Common myeloid progenitor, CD34-positive (primary cell): ENCODE measurements around the gene ANKRD11.
"Not testable (repeated sequence)": the region's sequence is repeated elsewhere in the genome, so short reads cannot be mapped to it uniquely, and the experiment has no call there.

ENCODE experiments used
- CTCF ChIA-PET: fragments of 350-600 bp; sonication (Branson Sonifier 250); formaldehyde crosslinking; loops from one replicate; lab custom pipeline; 2021; ENCODE audit warnings: antibody characterized with exemption; lab: Charles Lee
- POLR2A ChIA-PET: fragments of 350-600 bp; sonication (Branson Sonifier 250); formaldehyde crosslinking; loops from one replicate; lab custom pipeline; 2021; ENCODE audit warnings: antibody characterized with exemption; lab: Charles Lee
- DNase-seq, 3 donors: peaks; one replicate each; pipeline versions ENCODE4 v3.0.0 to v3.0.0-alpha.2; 2013
- H3K27ac ChIP-seq, 2 experiments: 1 replicate in 1 of 2; 2 replicates in 1 of 2; pipeline ENCODE4 v1.7.0; 2013; ENCODE audit warnings: inconsistent platforms in 2 of 2, low read length in 2 of 2, mild to moderate bottlenecking in 2 of 2, low read depth in 1 of 2, moderate library complexity in 1 of 2; ENCODE audit not compliant: severe bottlenecking in 2 of 2, insufficient read depth in 1 of 2, poor library complexity in 1 of 2
- H3K27me3 ChIP-seq, 5 experiments: replicated peaks in 2 of 5; 1 replicate in 3 of 5; 2 replicates in 2 of 5; pipeline versions ENCODE4 v1.6.1 to v1.7.0; 2013; ENCODE audit warnings: low read length in 4 of 5, mild to moderate bottlenecking in 2 of 5, moderate library complexity in 2 of 5, inconsistent platforms in 1 of 5; ENCODE audit not compliant: insufficient read depth in 5 of 5, control insufficient read depth in 4 of 5
- H3K36me3 ChIP-seq, 4 experiments: 1 replicate in 2 of 4; 2 replicates in 2 of 4; pipeline versions ENCODE4 v1.6.1 to v1.7.0; 2013; ENCODE audit warnings: low read length in 3 of 4, control low read depth in 1 of 4, mild to moderate bottlenecking in 1 of 4; ENCODE audit not compliant: control insufficient read depth in 4 of 4, insufficient read depth in 4 of 4
- H3K4me1 ChIP-seq, 4 experiments: 1 replicate in 3 of 4; 2 replicates in 1 of 4; pipeline versions ENCODE4 v1.6.1 to v1.7.1; 2013; ENCODE audit warnings: low read length in 3 of 4, mild to moderate bottlenecking in 3 of 4, control low read depth in 1 of 4, inconsistent platforms in 1 of 4, moderate library complexity in 1 of 4; ENCODE audit not compliant: control insufficient read depth in 4 of 4, insufficient read depth in 4 of 4; ENCODE audit errors: control extremely low read depth in 1 of 4
- H3K4me3 ChIP-seq, 7 experiments: 1 replicate in 4 of 7; 2 replicates in 3 of 7; pipeline versions ENCODE4 v1.5.1 to v1.7.0; 2013; ENCODE audit warnings: mild to moderate bottlenecking in 7 of 7, low read length in 6 of 7, moderate library complexity in 6 of 7, inconsistent platforms in 2 of 7, low read depth in 2 of 7, control low read depth in 1 of 7; ENCODE audit not compliant: insufficient read depth in 4 of 7, control insufficient read depth in 1 of 7; ENCODE audit errors: extremely low read depth in 1 of 7
- H3K9me3 ChIP-seq, 5 experiments: 1 replicate in 4 of 5; 2 replicates in 1 of 5; pipeline versions ENCODE4 v1.6.1 to v1.7.1; 2013; ENCODE audit warnings: low read length in 4 of 5, mild to moderate bottlenecking in 2 of 5, inconsistent platforms in 1 of 5, low read depth in 1 of 5, moderate library complexity in 1 of 5; ENCODE audit not compliant: control insufficient read depth in 4 of 5, insufficient read depth in 2 of 5; ENCODE audit errors: control extremely low read depth in 1 of 5
- WGBS: methylation state at CpG from one replicate; pipeline ENCODE4 v1.1.5; 2013; ENCODE audit not compliant: insufficient coverage; 5-methylcytosine and 5-hydroxymethylcytosine counted together

Gene ANKRD11

GRCh38 chr16:89259901-89260300 is 230.5 kb downstream of the ANKRD11 start:
- H3K27me3 ChIP-seq = peaks cover 0 to 31% (median 8%) of the 10 kb centered on the region in 5 experiments
- H3K27ac ChIP-seq, H3K9me3 ChIP-seq, DNase-seq, POLR2A ChIA-PET, H3K4me3 ChIP-seq, H3K36me3 ChIP-seq: not testable (repeated sequence)
- H3K4me1 ChIP-seq = peaks cover 0 to 21% (median 16%) of the 10 kb centered on the region in 4 experiments
- WGBS = 97% methylated on average over 8 of the region's 13 CpGs
- CTCF ChIA-PET = interaction anchor here (0.6 to 0.7 kb wide), 2 partner anchors 14 to 435 kb away, joined by 3 read pairs; no protein-coding TSS in a partner anchor

DNA sequence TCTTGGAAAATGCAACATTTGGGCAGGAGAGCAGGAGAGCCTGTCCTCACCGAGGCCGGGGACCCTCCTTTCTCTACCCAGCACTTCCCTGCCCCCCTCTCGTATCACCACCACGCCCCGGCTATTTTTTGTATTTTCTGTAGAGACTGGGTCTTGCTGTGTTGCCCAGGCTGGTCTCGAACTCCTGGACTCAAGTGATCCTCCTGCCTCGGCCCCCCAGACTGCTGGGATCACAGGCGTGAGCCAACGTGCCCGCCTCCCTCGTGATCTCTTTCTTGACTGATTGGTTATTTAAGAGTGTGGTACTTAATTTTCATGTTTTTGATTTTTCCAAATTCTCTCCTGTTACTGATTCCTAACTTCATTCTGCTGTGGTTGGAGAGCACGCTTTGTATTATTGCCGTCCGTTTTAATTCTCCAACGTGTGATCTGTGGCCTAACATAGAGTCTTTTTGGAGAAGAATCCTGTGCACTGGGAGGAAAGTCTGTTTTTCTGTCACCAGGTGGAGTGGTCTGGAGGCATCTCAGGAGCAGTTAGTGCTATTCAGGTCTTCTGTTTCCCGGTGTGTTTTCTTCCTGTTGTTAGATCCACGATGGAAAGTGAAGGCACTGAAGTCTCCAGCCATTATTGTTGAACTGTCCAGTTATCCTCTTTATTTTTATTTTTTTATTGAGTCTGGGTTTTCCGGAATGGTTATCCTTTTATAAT is 232.4 kb downstream of the ANKRD11 start:
- CTCF ChIA-PET = interaction anchor here (1.0 kb wide), 1 partner anchor 31 kb away, joined by 4 read pairs; no protein-coding TSS in a partner anchor
- POLR2A ChIA-PET = interaction anchor here (0.6 kb wide), 1 partner anchor 17 kb away, joined by 4 read pairs; no protein-coding TSS in a partner anchor
- Histone ChIP-seq H3K9me3 (peaks cover 0 to 7% (median 2%) of the 10 kb centered on the region in 5 experiments), H3K4me3 (peak overlapping the region in 3 of 7 experiments; percentile 1 to 66 (median 35)), H3K27ac (no peak overlapping the region), H3K4me1 (peaks cover 0 to 30% (median 19%) of the 10 kb centered on the region in 4 experiments), H3K36me3 (no peaks in the 10 kb centered on the region), H3K27me3 (peaks cover 0 to 31% (median 8%) of the 10 kb centered on the region in 5 experiments)
- 74% methylated on average over 11 of the region's 18 CpGs for WGBS
- peak in 2 of 3 donors; percentile 22 to 24 for DNase-seq

- Histone ChIP-seq H3K4me1 (peaks cover 0 to 30% (median 19%) of the 10 kb centered on the region in 4 experiments), H3K27me3 (peaks cover 0 to 31% (median 8%) of the 10 kb centered on the region in 5 experiments), H3K4me3 (peak overlapping the region; percentile 1 to 66 (median 35)), H3K27ac (no peak overlapping the region), H3K9me3 (peaks cover 0 to under 1% (median 0%) of the 10 kb centered on the region in 5 experiments), H3K36me3 (no peaks in the 10 kb centered on the region)
- POLR2A ChIA-PET = interaction anchor here (0.6 kb wide), 1 partner anchor 16 kb away, joined by 4 read pairs; no protein-coding TSS in a partner anchor
- 3% methylated on average over 42 of the region's 44 CpGs for WGBS
- CTCF ChIA-PET = interaction anchor here (1.0 kb wide), 1 partner anchor 32 kb away, joined by 4 read pairs; no protein-coding TSS in a partner anchor
- peak in 1 of 3 donors; percentile 24 for DNase-seq
Observed at GRCh38 chr16:89257281-89257731, 233.1 kb downstream of the ANKRD11 start.

GRCh38 chr16:89256651-89257254 is 233.6 kb downstream of the ANKRD11 start:
- no peak overlapping the region for H3K27ac ChIP-seq
- ChIA-PET CTCF (interaction anchor here (1.0 kb wide), 1 partner anchor 32 kb away, joined by 4 read pairs; no protein-coding TSS in a partner anchor), POLR2A (no interaction called here)

DNA sequence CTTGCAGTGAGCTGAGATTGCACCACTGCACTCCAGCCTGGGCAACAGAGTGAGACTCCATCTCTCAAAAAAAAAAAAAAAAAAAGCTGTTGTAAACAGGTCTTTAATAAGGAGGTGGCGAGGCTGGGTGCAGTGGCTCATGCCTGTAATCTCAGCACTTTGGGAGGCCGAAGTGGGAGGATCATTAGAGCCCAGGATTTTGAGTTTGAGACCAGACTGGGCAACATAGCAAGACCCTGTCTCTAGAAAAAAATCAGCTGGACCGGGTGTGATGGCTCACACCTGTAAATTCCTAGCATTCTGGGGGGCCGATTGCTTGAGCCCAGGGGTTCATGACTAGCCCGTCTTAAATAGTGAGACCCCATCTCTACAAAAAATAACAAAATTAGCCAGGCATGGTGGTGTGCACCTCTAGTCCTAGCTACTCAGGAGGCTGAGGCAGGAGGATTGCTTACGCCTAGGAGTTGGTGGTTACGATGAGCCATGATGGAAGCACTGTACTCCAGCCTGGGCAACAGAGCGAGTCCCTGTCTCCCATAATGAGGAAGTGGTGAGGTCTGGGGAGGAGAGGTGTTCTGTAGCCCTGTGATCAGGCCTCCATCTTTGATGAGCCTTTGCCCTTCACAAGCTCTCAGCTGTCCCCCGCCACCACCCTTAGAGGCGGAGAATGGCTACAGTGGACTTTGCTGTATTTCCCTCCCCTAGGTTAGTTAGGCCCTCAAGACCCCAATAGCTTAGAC is 236.6 kb downstream of the ANKRD11 start:
- H3K4me3 ChIP-seq = no peak overlapping the region
- peak in 2 of 3 donors; percentile 35 to 43 for DNase-seq
- no peak overlapping the region for H3K27ac ChIP-seq
- peaks cover 0 to 25% (median 19%) of the 10 kb centered on the region in 4 experiments for H3K4me1 ChIP-seq
- POLR2A ChIA-PET = no interaction called here
- H3K9me3 ChIP-seq = peaks cover 0 to 11% (median 8%) of the 10 kb centered on the region in 5 experiments
- H3K27me3 ChIP-seq = peaks cover 0 to 36% (median 8%) of the 10 kb centered on the region in 5 experiments
- CTCF ChIA-PET = interaction anchor here (1.0 kb wide), 1 partner anchor 18 kb away, joined by 3 read pairs; no protein-coding TSS in a partner anchor
- WGBS = 97% methylated on average over 9 of the region's 10 CpGs
- no peaks in the 10 kb centered on the region for H3K36me3 ChIP-seq

More at GRCh38 chr16:89256651-89257254, 233.6 kb downstream of the ANKRD11 start:
- no peaks in the 10 kb centered on the region for H3K36me3 ChIP-seq
- peaks cover 0 to 31% (median 8%) of the 10 kb centered on the region in 5 experiments for H3K27me3 ChIP-seq
- peak; percentile 87 to 95 (median 94) for DNase-seq
- WGBS = 6% methylated on average over 49 of the region's 57 CpGs
- H3K4me3 ChIP-seq = peak overlapping the region in 5 of 7 experiments; percentile 1 to 66 (median 35)
- peaks cover 0 to 29% (median 19%) of the 10 kb centered on the region in 4 experiments for H3K4me1 ChIP-seq
- H3K9me3 ChIP-seq = no peaks in the 10 kb centered on the region

DNA sequence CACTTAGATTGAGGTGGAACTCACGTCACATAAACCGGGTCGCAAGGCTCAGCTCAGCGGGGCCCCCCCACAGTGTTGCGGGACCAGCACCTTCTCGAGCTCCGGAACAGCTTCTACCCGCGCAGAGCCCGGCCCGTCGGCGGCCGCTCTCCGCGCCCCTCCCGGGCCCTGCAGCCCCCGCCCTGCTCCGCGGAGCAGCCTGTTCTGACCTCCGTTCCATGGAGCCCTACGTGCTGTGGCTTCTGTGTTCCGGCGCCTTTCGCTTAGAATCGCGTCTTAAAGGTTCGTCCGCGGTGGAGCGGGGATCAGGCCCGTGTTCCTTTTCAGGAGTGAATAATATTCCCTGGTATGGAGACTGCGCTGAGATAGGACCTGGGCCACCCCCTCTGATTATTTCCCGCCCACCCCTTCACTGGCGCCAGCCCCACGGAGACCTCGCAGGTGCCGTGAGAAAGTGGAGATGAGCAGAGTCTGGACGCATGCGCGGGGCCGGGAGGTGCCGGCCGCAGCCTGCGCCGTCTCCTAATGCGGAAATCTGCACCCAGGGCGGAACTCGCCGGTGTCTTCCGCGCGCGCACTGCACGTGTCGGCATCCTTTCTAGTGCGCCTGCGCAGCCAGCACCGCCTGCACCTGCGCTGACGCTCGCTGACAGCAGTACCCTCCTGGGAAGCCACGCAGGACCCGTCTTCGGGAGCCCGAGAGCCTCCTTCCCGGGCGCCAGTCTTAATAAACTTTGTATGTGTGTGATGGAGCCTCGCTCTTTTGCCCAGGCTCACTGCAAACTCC is 242.0 kb downstream of the ANKRD11 start:
- peaks cover 0 to 19% (median 10%) of the 10 kb centered on the region in 5 experiments for H3K9me3 ChIP-seq
- H3K27ac ChIP-seq = no peak overlapping the region
- H3K4me1 ChIP-seq = peaks cover 0 to 9% (median 7%) of the 10 kb centered on the region in 4 experiments
- CTCF ChIA-PET = no interaction called here
- H3K27me3 ChIP-seq = peaks cover 0 to 16% (median 0%) of the 10 kb centered on the region in 5 experiments
- no peaks in the 10 kb centered on the region for H3K36me3 ChIP-seq
- H3K4me3 ChIP-seq = peak overlapping the region in 3 of 7 experiments; percentile 51 to 65 (median 59)
- DNase-seq = no peak
- WGBS = 64% methylated on average over 47 of the region's 69 CpGs
- POLR2A ChIA-PET = no interaction called here
